ENCODE results near the gene CAPN13.
A peak's percentile ranks its signal among the peaks of the same experiment; 100 is the strongest.

The CAPN13 gene

DNA sequence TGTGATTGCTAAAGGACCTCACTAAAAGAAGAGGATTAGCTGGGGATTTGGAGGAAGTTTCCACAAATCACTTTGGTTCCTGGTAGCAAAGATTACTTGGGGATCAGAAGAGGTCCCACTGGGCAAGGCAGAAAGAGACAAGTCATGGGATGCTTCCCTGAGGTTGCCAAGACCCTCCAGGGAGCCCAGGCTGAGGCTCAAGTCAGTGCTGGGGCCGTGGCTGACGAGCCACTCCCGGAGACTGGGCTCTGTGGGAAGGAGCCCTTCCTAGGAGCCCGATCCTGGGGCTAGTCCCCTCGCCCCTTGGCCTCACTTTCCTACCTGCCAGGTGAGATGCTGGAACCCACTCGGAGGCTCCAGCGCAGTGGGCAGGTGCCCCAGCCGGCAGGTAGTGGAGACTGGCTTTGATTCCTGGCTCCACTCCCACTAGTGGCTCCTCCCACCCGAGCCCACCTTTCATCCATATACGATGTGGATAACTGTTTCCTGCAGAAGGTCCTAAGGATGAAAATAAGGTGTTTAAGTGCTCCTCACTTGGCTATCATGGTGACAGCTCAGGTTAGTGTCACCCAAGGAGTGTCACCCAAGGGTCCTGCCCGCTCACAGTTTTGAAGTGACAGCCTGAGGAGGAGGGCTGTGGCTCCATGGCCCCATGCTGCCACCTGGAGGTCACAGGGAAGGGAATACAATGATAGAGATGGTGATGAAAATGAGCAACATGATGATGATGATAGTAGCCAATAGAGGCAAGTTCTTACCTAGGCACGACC, 100.5 kb downstream of the CAPN13 start:
- no peak overlapping the region for H3K27ac ChIP-seq (ENCODE audit: low read length)
- H3K79me2 ChIP-seq (ENCODE audit: insufficient read depth, low read length) = no peaks in the 10 kb centered on the region
- peak; percentile 74 for DNase-seq
- H3K27me3 ChIP-seq (ENCODE audit: insufficient read depth, low read length, poor library complexity) = no peaks in the 10 kb centered on the region
- H3K4me2 ChIP-seq (ENCODE audit: insufficient read depth, low read length) = no peak overlapping the region
- H3K4me1 ChIP-seq (ENCODE audit: insufficient read depth, low read length) = no peaks in the 10 kb centered on the region
- no peak overlapping the region for H2AFZ ChIP-seq (ENCODE audit: low read depth, low read length)
- TF ChIP-seq CTCF (IDR thresholded peaks at IDR 0.05; ENCODE audit: borderline replicate concordance, extremely low read depth, low read length, poor library complexity, severe bottlenecking) (peak; percentile 92), EZH2 (IDR thresholded peaks at IDR 0.05; ENCODE audit: borderline replicate concordance, low read depth, low read length, severe bottlenecking) (no peak)
- peaks cover 5% of the 10 kb centered on the region; the same call in 1 of the 2 replicates for H4K20me1 ChIP-seq (ENCODE audit: insufficient read depth, low read length)
- H3K4me3 ChIP-seq (ENCODE audit: low read depth in 1 of 2, low read length in 2 of 2) = no peak overlapping the region
- ATAC-seq (ENCODE audit: insufficient read depth, low read depth) = peak; percentile 81
- H3K9me3 ChIP-seq (ENCODE audit: insufficient read depth, low read length, severe bottlenecking) = peaks cover 5% of the 10 kb centered on the region
- H3K9ac ChIP-seq (ENCODE audit: low read depth, low read length) = no peak overlapping the region
- no peaks in the 10 kb centered on the region for H3K36me3 ChIP-seq (ENCODE audit: insufficient read depth, low read length)

DNA sequence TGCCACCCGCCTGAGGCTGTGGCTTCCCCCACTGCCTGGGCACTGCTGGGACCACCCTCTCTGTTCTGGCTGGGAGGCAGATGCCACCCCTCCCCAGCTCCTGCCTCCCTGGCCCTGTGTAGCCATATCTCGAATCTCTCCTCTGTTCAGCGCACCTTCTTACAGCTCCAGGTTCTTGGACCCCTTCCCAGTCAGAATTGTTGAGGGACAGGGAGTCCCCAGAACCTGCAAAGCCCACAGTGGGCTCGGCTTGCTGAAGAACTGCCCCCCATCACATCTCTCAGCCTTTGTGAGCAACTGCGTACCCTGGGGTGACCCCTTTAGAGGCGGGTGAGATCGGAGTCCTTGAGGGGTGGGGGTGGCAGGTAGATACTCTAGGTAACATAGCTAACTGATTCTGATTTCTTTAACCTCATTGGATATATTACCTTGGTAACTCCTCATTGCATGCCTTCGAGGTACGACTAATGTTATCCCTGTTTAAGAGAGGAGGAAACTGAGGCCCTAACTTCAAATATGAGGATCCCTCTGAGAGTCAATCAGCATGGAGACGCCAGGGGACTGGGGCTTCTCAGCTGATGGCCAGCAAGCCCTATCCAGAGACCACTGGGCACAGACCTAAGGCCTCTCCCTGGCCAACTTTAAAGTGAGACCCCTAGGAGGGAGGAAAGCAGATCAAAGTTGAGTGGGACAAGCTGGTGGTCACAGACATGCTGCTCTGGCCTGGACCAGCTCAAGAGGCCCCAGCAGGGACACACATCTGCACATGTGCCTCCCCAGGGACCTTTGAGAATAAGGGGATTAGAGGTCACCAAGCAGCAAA, 101.3 kb downstream of the CAPN13 start:
- no peak overlapping the region for H3K4me3 ChIP-seq (ENCODE audit: low read depth in 1 of 2, low read length in 2 of 2)

DNA sequence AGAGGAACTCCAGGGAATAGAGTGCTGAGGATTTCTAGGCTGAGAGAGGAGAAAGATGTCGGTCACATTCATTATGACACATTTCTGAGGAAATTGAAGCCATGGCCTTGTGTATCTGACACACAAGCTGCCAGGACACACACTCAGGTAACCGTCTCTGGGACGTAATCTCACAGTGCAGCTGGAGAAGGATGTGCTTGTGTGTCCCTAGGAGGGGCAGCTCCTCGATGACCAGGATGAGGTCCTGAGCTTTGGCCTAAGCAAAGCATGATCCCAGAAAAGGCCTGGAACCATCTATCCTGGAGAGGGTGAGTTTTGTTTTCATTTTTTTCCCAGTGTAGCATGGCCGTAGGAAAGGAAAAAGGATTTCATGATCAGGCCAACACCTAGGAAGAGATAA, 102.2 kb downstream of the CAPN13 start:
- DNase-seq (no peak), ATAC-seq (ENCODE audit: insufficient read depth, low read depth) (no peak)
- Histone ChIP-seq H3K9me3 (ENCODE audit: insufficient read depth, low read length, severe bottlenecking) (peaks cover 7% of the 10 kb centered on the region), H3K4me3 (ENCODE audit: low read depth in 1 of 2, low read length in 2 of 2) (no peak overlapping the region), H3K27me3 (ENCODE audit: insufficient read depth, low read length, poor library complexity) (no peaks in the 10 kb centered on the region), H3K27ac (ENCODE audit: low read length) (no peak overlapping the region), H3K4me2 (ENCODE audit: insufficient read depth, low read length) (no peak overlapping the region), H2AFZ (ENCODE audit: low read depth, low read length) (no peak overlapping the region), H3K79me2 (ENCODE audit: insufficient read depth, low read length) (no peaks in the 10 kb centered on the region), H3K9ac (ENCODE audit: low read depth, low read length) (no peak overlapping the region), H4K20me1 (ENCODE audit: insufficient read depth, low read length) (peaks cover 5% of the 10 kb centered on the region; the same call in 1 of the 2 replicates), H3K36me3 (ENCODE audit: insufficient read depth, low read length) (no peaks in the 10 kb centered on the region), H3K4me1 (ENCODE audit: insufficient read depth, low read length) (no peaks in the 10 kb centered on the region)
- TF ChIP-seq EZH2 (IDR thresholded peaks at IDR 0.05; ENCODE audit: borderline replicate concordance, low read depth, low read length, severe bottlenecking) (no peak), CTCF (IDR thresholded peaks at IDR 0.05; ENCODE audit: borderline replicate concordance, extremely low read depth, low read length, poor library complexity, severe bottlenecking) (no peak)

More for the DNA sequence above, 101.3 kb downstream of the CAPN13 start:
- Histone ChIP-seq H4K20me1 (ENCODE audit: insufficient read depth, low read length) (peaks cover 5% of the 10 kb centered on the region; the same call in 1 of the 2 replicates), H3K4me2 (ENCODE audit: insufficient read depth, low read length) (no peak overlapping the region), H3K79me2 (ENCODE audit: insufficient read depth, low read length) (no peaks in the 10 kb centered on the region), H3K9me3 (ENCODE audit: insufficient read depth, low read length, severe bottlenecking) (peaks cover 7% of the 10 kb centered on the region), H3K27me3 (ENCODE audit: insufficient read depth, low read length, poor library complexity) (no peaks in the 10 kb centered on the region), H3K9ac (ENCODE audit: low read depth, low read length) (no peak overlapping the region), H2AFZ (ENCODE audit: low read depth, low read length) (no peak overlapping the region), H3K36me3 (ENCODE audit: insufficient read depth, low read length) (no peaks in the 10 kb centered on the region), H3K27ac (ENCODE audit: low read length) (no peak overlapping the region), H3K4me1 (ENCODE audit: insufficient read depth, low read length) (no peaks in the 10 kb centered on the region)
- TF ChIP-seq EZH2 (IDR thresholded peaks at IDR 0.05; ENCODE audit: borderline replicate concordance, low read depth, low read length, severe bottlenecking) (no peak), CTCF (IDR thresholded peaks at IDR 0.05; ENCODE audit: borderline replicate concordance, extremely low read depth, low read length, poor library complexity, severe bottlenecking) (no peak)
- no peak for ATAC-seq (ENCODE audit: insufficient read depth, low read depth)
- no peak for DNase-seq
